NCI-H1930 (cell line): ENCODE data around the gene HLCS.
"Not testable (repeated sequence)": the region's sequence is repeated elsewhere in the genome, so short reads cannot be mapped to it uniquely, and the experiment has no call there.

Source experiments
- DNase-seq, 2 experiments: peaks; one replicate each; lab custom pipeline; 2025; lab: John Stamatoyannopoulos, UW

HLCS gene

GRCh38 chr21:36849461-36850105 is 116.9 kb downstream of the HLCS start:
- no peak for DNase-seq

- DNase-seq: no peak
These were observed 117.7 kb downstream of the HLCS start for GRCh38 chr21:36848730-36849274.

GRCh38 chr21:36847189-36847588 is 119.3 kb downstream of the HLCS start:
- DNase-seq: no peak

GRCh38 chr21:36846631-36847030 is 119.8 kb downstream of the HLCS start:
- DNase-seq: no peak

- no peak for DNase-seq
These were observed 120.7 kb downstream of the HLCS start for GRCh38 chr21:36845790-36846189.

GRCh38 chr21:36845070-36845469 is 121.4 kb downstream of the HLCS start:
- DNase-seq: no peak

GRCh38 chr21:36841866-36842265 is 124.6 kb downstream of the HLCS start:
- DNase-seq: no peak

GRCh38 chr21:36839735-36840134 is 126.7 kb downstream of the HLCS start:
- DNase-seq: no peak

- DNase-seq: no peak
These were observed 127.3 kb downstream of the HLCS start for GRCh38 chr21:36839123-36839522.

- DNase-seq: no peak
These were observed 131.1 kb downstream of the HLCS start for GRCh38 chr21:36835383-36835795.

- DNase-seq: no peak
These were observed 132.3 kb downstream of the HLCS start for GRCh38 chr21:36834192-36834591.

- no peak for DNase-seq
These were observed 136.4 kb downstream of the HLCS start for GRCh38 chr21:36830100-36830499.

GRCh38 chr21:36828891-36829515 is 137.5 kb downstream of the HLCS start:
- no peak for DNase-seq

- no peak for DNase-seq
These were observed 138.3 kb downstream of the HLCS start for GRCh38 chr21:36828208-36828607.

GRCh38 chr21:36825658-36826057 is 140.8 kb downstream of the HLCS start:
- DNase-seq: no peak

- no peak for DNase-seq
These were observed 145.5 kb downstream of the HLCS start for GRCh38 chr21:36821032-36821299.

- DNase-seq: no peak
These were observed 146.1 kb downstream of the HLCS start for GRCh38 chr21:36820176-36821031.

- no peak for DNase-seq
These were observed 148.6 kb downstream of the HLCS start for GRCh38 chr21:36817732-36818450.

- no peak for DNase-seq
These were observed 149.8 kb downstream of the HLCS start for GRCh38 chr21:36816561-36817130.

GRCh38 chr21:36816026-36816425 is 150.4 kb downstream of the HLCS start:
- not testable (repeated sequence) for DNase-seq

GRCh38 chr21:36815284-36815683 is 151.2 kb downstream of the HLCS start:
- no peak for DNase-seq

- no peak for DNase-seq
These were observed 153.4 kb downstream of the HLCS start for GRCh38 chr21:36813052-36813451.
